GM15510 (cell line): ENCODE data around the gene ADCY4.

ENCODE experiments used
- POLR2A ChIP-seq: IDR thresholded peaks from 3 replicates; pipeline ENCODE4 v1.6.1; 2011; ENCODE audit warnings: borderline replicate concordance; ENCODE audit not compliant: insufficient read length; ENCODE audit errors: extremely low read depth

Gene ADCY4

DNA sequence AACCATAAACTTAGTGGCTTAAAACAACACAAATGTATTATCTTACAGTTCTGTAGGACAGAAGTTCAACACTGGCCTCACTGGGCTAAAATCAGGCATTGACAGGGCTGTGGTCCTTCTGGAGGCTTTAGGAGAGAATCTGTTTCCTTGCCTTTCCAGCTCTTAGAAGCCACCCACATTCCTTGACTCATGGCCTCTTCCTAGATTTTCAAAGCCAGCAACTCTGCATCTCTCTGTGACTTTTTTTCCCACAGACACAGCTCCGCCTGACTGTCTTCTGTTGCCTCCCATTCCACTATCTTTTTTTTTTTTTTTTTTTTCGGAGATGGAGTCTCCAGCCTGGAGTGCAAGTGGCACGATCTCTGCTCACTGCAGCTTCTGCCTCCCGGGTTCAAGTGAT lies 21.3 kb upstream of the ADCY4 start:
- TF ChIP-seq POLR2A, result no peak

DNA sequence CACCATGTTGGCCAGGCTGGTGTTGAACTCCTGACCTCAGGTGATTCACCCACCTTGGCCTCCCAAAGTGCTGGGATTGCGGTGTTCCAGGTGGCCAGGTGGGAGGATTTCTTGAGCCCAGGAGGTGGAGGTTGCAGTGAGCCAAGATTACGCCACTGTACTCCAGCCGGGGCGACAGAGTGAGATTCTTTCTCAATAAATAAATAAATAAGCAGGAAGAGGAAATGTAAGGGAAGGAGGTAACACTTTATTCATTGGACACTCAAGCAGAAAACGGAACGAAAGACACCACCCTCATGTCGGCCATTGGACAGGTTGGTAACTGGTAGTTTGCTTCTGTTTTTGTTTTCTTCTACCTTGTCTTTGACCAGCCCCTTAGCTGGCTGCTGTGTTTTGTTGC lies 20.1 kb upstream of the ADCY4 start:
- no peak for TF ChIP-seq POLR2A

GRCh38 chr14:24353559-24354481 lies 18.9 kb upstream of the ADCY4 start:
- TF ChIP-seq POLR2A, result no peak

DNA sequence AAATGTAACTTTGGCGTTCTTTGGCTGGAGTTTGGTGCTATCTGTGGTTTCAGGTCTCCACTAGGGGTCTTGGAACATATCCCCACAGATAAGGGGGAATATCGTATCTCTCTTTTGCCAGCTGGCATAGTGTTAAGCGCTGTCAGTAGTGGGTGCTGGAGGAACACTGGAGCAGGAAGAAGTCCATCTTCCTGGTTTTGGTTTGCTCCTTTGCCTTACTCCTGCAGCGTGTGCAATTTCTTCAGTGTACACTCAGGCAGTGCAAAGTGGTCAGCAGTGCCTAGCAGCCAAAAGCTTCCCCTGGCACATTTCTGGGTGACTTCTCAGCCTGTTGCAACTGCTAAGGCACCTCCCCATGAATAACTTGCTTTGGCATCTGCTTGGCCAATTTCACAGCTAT lies 16.6 kb upstream of the ADCY4 start:
- no peak for TF ChIP-seq POLR2A

- TF ChIP-seq POLR2A, result no peak
These were observed 14.9 kb upstream of the ADCY4 start for GRCh38 chr14:24349742-24350141.

- no peak for TF ChIP-seq POLR2A
These were observed 13.3 kb upstream of the ADCY4 start for GRCh38 chr14:24348186-24348585.

DNA sequence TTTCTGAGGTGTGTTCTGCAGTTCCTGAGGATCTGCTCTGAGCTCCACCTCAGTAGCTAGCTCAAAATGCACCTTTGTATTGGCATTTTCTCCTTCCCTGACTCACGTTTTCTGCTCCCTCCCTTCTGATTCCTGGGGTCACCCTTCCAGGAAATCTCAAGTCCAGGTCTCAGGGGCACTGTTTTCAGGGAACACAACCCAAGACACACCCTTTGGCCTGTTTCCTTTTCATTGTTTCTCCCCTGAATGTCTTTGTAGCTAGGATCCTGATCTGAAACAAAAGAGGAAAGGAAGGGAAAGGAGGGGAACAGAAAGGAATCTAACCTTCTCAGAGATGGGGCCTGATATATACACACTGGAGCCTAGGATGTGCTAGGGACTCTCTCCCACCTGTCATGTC lies 12.3 kb upstream of the ADCY4 start:
- no peak for TF ChIP-seq POLR2A

GRCh38 chr14:24343795-24344660 lies 9.2 kb upstream of the ADCY4 start:
- no peak for TF ChIP-seq POLR2A

GRCh38 chr14:24342889-24343288 lies 8.0 kb upstream of the ADCY4 start:
- no peak for TF ChIP-seq POLR2A

DNA sequence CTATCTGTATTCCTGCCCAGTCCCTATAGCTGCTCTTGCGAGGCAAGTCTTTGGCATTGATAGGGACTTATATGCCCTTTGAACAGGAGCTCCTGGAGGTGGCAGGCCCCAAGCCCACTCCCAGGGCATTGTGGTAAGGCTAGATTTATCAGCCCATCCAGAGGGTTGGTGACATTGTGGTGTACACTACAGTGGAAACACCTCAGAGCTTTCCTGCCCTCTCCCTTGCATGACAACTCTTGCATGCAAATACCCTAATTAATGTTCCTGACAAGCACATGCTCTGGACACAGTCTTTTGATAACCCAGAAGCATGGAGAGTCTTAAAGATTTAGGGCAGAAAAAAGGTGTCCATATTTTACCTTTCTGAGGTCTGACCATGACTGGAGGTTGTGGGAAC lies 5.7 kb upstream of the ADCY4 start:
- no peak for TF ChIP-seq POLR2A

DNA sequence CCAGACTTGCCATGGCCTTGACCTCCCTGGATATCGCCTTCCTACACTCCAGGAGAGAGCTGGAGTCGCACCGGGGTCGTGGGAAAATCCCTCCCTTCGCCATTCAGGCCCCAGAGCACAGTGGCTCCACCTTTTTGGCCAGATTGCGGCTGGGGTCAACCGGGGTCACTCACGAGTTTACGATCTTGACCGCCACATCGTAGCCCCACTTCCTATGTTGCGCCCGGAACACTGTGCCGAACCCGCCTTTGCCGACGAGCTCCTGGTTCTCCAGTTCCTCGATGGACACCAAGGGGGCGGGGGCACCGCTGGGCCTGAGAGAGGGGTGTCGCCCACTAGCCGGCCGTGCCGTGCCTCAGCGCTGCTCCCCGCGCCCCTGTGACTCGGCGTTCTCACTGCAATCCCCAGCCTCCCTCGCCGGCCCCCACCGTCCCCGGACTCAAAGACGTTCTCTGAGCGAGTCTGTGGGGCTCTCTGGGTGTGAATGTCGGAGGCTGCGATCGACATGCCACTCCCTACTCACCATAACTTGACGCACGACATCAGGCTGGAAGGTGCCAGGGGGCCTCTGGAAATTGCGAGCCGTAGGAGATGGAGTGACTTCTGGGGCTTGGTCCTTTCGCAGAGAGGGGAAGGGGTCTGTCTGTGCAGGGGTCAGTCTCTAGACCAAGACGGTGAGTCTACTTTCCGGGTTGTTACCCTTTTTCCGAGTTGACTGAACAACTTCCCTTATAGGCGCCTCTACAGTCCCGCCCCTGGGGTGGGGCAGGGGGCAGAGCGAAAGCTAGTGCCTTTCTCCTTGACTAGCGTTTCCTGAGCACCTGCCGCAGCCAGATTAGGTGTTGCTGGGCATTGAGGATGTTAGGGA lies 4.6 kb upstream of the ADCY4 start, which contains the start of gene RIPK3:
TSS of gene RIPK3 (minus strand) at position 708 of the 868 bp plus-strand sequence. CDS start at position 543, 165 bp downstream.
- TF ChIP-seq POLR2A, result peak; percentile 65

GRCh38 chr14:24338843-24339242 lies 4.0 kb upstream of the ADCY4 start:
- TF ChIP-seq POLR2A, result no peak

GRCh38 chr14:24337824-24338175 lies 2.9 kb upstream of the ADCY4 start:
- no peak for TF ChIP-seq POLR2A

DNA sequence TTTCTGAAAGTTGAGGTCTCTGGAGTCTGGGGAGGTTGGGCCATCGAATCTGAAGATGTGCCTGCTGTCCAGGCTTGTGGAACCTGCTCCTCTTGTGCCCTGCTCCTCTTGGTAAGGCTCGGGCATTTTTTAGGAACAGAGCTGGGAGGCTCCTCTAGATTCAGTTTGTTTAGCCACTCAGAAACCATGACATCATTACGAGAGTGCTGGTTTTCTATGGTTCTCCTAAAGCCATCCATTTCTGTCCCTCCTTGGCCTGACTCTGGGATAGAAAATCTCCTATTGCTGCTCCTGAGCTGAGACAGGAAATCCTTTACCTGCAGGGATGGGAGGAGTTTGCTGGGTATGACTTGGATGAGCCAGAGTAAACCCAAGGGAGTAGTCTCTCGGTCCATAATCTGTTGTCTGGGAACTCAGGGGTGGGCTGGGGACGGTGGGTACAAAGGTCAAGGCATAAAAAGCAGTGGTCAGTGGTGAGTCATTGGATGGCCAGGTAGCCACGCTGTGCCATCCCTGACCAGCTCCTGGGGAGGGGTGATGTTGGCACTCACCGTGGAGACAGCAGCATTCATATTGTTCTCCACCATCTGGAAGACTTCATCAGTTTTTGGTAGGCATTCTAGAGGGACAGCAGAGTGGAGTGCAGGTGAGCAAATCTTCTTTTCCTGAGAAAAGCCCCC lies 2.4 kb upstream of the ADCY4 start:
- TF ChIP-seq POLR2A, result no peak
